Astrocyte of the hippocampus (primary cell): Measurements from ENCODE around the gene AP4M1.

Source experiments
- DNase-seq: peaks from one replicate; pipeline ENCODE4 v3.0.0; 2011; ENCODE audit warnings: low read depth, low spot score

Gene AP4M1

GRCh38 chr7:100157334-100158228 is 56.1 kb downstream of the AP4M1 start:
- DNase-seq, result peak; percentile 47
